IPS-NIHi7 (cell line): ENCODE measurements around the gene STK11.

Experiments used
- DNase-seq: peaks from one replicate; pipeline ENCODE4 v3.0.0; 2012; ENCODE audit warnings: mixed read lengths; ENCODE audit errors: extremely low spot score

STK11 gene

DNA sequence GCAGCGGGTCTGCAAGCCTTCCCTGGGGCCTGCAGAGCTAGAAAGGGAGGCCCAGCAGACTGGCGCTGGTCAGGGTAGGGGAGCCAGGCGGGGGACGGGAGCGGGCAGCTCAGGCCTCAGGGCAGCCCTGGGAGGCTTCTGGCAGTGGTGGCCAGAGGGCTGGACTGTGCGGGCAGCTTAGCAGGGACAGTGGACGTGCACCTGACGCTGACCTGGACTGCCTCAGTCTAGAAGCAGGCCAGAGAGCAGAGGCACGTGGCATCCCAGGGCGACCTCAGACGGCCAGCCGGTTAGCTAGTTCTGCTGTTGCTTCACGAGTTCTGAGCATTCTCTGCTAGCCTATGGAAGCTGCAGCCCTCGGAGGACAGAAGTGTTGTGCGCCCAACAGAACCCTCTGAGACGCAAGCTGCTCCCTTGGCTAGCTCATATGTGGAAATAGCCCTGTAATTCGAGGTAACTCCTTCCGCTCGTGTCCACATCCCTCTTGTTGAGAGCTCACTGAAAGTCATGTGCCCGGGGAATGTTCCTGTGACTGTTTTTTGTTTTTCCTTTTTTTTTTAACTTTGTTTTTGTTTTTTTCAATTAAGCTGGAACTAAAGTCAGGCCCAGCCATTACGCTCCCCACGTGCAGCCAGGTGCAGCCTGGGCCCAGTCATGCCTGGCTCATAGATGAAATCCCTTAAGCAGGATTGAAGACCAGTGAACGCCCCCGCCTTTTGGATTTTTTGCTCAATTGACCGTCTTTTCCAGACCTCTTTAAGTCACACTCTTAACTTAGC lies 67.9 kb downstream of the STK11 start:
- DNase-seq: no peak

DNA sequence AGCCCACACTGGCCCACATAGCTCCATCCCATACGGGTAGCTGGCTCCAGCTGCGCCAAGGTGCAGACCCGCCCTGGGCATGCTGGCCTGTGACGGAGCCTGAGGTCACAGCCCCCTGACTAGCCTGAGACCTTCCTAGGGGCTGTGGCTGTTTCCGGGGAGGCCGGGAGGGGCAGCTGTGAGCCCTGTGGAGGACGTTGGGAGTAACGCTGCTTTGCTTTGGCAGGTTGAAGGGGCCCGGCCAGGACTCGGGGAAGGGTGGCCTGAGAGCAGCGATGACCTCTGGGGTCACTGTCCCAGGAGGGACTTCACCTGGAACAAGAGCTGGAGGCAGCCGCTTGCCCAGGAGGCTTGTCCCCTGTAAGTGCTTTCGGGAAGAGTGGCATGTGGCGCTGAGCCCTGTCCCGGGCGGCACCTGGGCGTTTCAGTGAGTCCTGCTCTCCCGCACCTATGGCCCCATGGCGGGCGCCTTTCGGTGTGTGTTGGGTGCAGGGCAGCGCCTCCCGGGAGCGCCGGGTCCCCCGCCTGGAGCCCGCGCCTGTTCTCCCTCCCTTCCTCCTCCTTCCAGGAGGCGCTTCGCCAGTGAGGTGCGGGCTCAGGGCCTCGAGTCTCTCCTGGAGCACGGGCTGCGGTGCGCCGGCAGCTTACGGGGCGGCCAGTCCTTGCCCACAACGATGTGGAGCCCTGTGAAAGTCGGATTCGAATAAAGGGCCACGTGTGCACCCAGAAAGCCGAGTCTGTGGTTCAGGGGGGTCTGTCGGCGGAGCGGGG lies 68.7 kb downstream of the STK11 start:
- DNase-seq: no peak

DNA sequence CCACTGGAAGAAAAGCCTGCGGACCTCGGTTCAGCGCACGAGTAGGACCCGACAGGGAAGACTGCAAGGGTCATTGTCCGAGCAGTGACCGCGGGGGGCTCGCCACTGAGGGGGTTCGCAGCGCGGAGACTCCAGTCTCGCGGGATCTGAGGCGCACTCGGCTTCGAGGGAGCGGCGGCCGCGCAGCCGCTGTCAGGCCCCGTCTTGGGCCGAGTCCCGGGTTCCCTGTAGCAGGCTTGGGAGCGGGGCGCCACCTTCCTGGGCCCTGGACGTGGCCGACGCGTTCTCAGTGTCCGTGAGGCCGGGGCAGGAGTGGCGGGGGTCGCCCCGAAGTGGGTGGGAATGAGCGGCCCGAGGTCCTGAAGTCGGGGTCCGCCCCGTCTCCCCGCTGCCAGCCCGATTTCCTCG lies 69.3 kb downstream of the STK11 start:
- DNase-seq: no peak

DNA sequence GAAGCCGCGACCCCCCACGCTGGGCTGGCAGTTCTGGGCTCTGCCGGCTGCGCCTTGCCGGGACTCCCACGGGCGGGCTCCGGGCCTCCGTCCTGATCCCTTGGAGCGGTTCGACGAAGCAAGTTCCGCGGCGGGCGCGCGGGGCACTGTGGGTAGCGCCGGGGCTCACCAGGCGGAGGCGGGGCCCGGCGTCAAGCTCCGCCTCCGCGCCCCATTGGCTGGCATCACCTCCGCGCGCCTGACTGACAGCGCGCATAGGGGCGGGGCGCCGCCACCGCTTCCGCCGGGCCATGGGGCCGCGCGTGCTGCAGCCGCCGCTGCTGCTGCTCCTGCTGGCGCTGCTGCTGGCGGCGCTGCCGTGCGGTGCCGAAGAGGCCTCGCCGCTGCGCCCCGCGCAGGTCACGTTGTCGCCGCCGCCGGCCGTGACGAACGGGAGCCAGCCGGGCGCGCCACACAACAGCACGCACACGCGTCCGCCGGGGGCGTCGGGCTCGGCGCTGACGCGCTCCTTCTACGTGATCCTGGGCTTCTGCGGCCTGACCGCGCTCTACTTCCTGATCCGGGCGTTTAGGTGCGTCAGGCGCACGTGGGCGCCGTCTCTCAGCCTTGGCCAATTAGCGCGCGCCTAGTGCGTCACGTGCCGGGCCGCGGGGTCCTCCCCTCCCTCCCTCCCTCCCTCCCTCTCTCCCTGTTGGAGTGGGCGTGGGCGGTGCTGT lies 69.8 kb downstream of the STK11 start, which contains the start of gene FAM174C:
TSS of gene FAM174C (plus strand) at position 271 of the 716 bp plus-strand sequence. CDS start at position 291, 20 bp downstream.
- peak; percentile 94 for DNase-seq

DNA sequence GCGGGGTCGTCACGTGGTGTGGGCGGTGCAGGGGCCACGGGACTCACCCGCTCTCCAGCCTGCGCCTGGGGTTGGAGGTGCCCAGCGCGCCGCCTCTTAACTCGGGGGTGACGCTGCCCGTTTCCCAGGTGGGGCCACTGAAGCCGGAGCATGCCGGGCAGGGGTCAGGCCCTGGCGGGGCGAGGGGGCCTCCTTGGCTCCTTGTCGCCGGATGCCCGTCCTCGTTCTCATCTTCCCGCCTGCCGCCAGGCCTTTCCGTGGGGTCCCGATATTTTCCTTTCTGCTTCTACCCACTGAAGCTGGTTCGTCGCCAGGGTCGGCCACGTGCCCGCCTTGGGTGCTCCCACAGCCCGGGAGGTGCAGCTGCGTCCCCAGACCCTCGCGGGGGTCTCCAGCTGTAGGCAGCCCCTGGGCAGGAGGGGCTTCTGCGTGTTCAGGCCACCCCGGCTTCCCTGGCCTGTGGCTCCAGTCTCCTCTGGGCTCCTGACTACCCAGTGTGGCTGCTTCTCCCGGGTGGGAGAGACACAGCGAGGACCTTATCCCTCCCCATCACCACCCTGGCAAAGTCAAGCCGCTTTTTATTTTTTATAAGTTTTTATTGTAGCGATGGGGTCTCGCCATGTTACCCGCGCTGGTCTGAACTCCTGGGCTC lies 70.5 kb downstream of the STK11 start:
- DNase-seq: no peak

DNA sequence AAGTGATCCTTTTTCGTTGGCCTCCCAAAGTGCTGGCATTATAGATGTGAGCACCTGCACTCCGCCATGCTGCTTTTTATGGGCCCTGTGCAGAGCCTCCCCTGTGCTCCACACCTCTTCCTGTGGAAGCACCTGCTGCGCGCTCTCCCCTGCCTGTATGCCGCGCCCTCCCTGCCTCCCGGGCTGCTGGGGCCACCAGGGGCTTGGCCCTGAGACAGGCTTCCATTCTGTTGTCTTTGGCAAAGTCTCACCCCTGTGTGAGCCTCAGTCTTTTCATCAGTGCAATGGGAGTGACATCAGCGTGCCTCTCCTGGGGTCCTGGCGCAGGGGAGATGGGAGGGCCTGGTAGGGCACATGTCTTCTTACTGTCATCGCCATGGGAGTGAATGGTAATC lies 71.0 kb downstream of the STK11 start:
- DNase-seq: no peak

DNA sequence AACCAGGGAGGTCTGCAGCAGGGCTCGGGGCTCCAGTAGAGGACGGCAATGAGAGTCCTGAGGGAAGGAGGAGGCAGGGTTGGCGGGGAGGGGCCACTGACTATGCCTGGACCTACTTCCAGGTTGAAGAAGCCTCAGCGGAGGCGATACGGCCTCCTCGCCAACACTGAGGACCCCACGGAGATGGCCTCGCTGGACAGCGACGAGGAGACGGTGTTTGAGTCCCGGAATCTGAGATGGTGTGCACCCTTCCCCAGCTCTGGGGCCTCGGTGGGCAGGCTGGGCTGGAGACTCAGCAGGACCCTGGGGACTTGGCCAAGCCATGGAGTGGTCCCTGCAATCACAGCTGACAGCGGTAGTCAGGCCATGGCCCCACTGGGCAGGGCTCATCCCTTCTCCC lies 71.5 kb downstream of the STK11 start:
- no peak for DNase-seq
